Activated CD4-positive, alpha-beta T cell treated with anti-CD3 and anti-CD28 coated beads for 36 hours (primary cell): ENCODE results near the gene HOXD12. TPM values are rescaled to one million over a fixed set of nuclear protein-coding genes. Genes with fewer than 3 reads are reported as not detected.
A peak's percentile ranks its signal among the peaks of the same experiment; 100 is the strongest.

Experiments
- ATAC-seq: fragments of 200-7000 bp; cut with Tn5 transposase; one replicate; pipeline ENCODE4 v1.10.0; 2021; ENCODE audit warnings: mild to moderate bottlenecking, moderate library complexity
- CTCF ChIA-PET: fragments of 350-600 bp; sonication (Branson Sonifier 250); formaldehyde crosslinking; loops from one replicate; lab custom pipeline; 2021; ENCODE audit warnings: antibody characterized with exemption; lab: Charles Lee
- POLR2A ChIA-PET: fragments of 350-600 bp; sonication (Branson Sonifier 250); formaldehyde crosslinking; loops from one replicate; lab custom pipeline; 2021; ENCODE audit warnings: antibody characterized with exemption, inconsistent platforms; lab: Charles Lee
- DNase-seq: peaks from one replicate; pipeline ENCODE4 v3.0.0-alpha.2; 2020
- H3K27ac Mint-ChIP-seq: one replicate; pipeline ENCODE4 v1.8.0; 2021; ENCODE audit warnings: mixed read lengths
- H3K27me3 Mint-ChIP-seq: one replicate; pipeline ENCODE4 v1.8.0; 2021; ENCODE audit warnings: mixed read lengths
- H3K36me3 Mint-ChIP-seq: one replicate; pipeline ENCODE4 v1.8.0; 2021; ENCODE audit warnings: low read depth, mixed read lengths
- H3K4me1 Mint-ChIP-seq: one replicate; pipeline ENCODE4 v1.8.0; 2021; ENCODE audit warnings: mixed read lengths
- H3K4me3 Mint-ChIP-seq: one replicate; pipeline ENCODE4 v1.8.0; 2021; ENCODE audit warnings: mild to moderate bottlenecking, moderate library complexity, mixed read lengths
- H3K9me3 Mint-ChIP-seq: one replicate; pipeline ENCODE4 v1.8.0; 2021; ENCODE audit warnings: low read depth, mixed read lengths
- intact Hi-C, 2 experiments: fragments of 100-400 bp; cut with DNase I in 1 of 2; cut with micrococcal nuclease in 1 of 2; formaldehyde crosslinking; loops; one replicate each; pipeline versions ENCODE4 v1.14.2 to v1.15.1; 2022 to 2024; cut with DNase I, micrococcal nuclease
- total RNA-seq, 2 experiments: library from RNA; stranded (reverse); gene quantifications; one replicate each; pipeline ENCODE4 v1.2.3, GENCODE V29; 2021

The HOXD12 gene
- total RNA-seq, 2 experiments from 2014 or later, result not detected

GRCh38 chr2:176123411-176124109 is 24.0 kb downstream of the HOXD12 start:
- CTCF ChIA-PET, result interaction anchor here (0.6 kb wide), 1 partner anchor 526 kb away, joined by 3 read pairs; no protein-coding TSS in a partner anchor
- no peak overlapping the region for H3K4me3 Mint-ChIP-seq
- H3K27me3 Mint-ChIP-seq, result peaks cover 73% of the 10 kb centered on the region
- peak; percentile 9 for DNase-seq
- H3K36me3 Mint-ChIP-seq, result no peaks in the 10 kb centered on the region
- no peak for ATAC-seq
- H3K9me3 Mint-ChIP-seq, result peaks cover 3% of the 10 kb centered on the region
- peaks cover 20% of the 10 kb centered on the region for H3K4me1 Mint-ChIP-seq
- no peak overlapping the region for H3K27ac Mint-ChIP-seq
- POLR2A ChIA-PET, result no interaction called here
- intact Hi-C loops, result loop anchor here (2.0 to 10.0 kb wide), 4 partner anchors 17 to 1789 kb away; partner anchors contain the start of genes EVX2 (in 2 of the 2), HOXD11 (in 1 of the 2) and SP9 (in 1 of the 2)

GRCh38 chr2:176124110-176124946 is 24.7 kb downstream of the HOXD12 start:
- ATAC-seq, result no peak
- intact Hi-C loops, result loop anchor here (5.0 to 10.0 kb wide), 2 partner anchors 42 to 1790 kb away; partner anchors contain the start of genes EVX2 (in 1 of the 2) and SP9 (in 1 of the 2)
- Mint-ChIP-seq H3K4me1 (peaks cover 22% of the 10 kb centered on the region), H3K27ac (no peak overlapping the region), H3K4me3 (no peak overlapping the region), H3K9me3 (no peaks in the 10 kb centered on the region), H3K27me3 (peaks cover 72% of the 10 kb centered on the region), H3K36me3 (no peaks in the 10 kb centered on the region)
- DNase-seq, result no peak
- POLR2A ChIA-PET, result no interaction called here
- CTCF ChIA-PET, result interaction anchor here (0.6 kb wide), 1 partner anchor 526 kb away, joined by 3 read pairs; no protein-coding TSS in a partner anchor

DNA sequence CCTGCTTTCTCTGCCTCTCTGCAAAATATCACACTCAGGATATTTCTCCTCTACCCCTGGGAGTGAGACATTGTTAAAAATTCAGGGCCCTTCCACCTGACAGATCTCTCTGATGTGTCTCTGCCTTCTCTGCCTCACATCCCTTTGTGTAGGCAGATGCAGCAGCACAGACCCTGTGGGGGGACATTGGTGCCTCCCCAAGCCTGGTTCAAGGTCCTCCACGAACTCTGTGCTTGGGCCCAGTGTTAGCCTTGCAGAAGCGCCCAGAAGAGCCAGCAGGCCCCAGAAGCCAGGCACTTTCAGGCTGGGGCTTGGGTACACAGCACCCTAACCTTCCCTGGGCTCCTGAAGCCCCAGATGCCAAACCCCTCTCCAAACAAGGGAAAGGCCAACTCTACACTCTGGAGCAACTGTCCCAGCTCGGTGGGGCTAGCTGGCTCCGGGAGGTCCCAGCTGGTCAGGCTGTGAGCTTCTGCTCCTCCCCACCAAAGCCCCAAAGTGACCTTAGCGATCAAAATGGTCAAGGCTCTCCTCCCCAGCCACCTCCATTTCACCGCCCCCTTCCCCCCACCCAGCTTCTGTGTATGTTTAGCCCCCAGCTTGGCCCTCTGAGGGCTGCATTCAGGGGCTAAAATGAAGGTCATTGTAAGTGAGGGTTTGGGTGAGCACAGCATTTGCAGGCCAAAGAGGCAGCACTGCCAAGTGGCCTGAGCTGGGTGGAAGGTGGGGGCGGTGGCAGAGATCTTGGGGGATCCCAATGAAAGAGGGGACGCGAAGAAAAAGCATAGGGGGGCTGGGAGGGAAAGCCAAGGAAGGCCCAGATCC is 25.6 kb downstream of the HOXD12 start:
- CTCF ChIA-PET, result interaction anchor here (1.1 to 4.2 kb wide), 8 partner anchors 9 to 727 kb away, joined by 3 to 68 read pairs (median 14); no protein-coding TSS in a partner anchor

DNA sequence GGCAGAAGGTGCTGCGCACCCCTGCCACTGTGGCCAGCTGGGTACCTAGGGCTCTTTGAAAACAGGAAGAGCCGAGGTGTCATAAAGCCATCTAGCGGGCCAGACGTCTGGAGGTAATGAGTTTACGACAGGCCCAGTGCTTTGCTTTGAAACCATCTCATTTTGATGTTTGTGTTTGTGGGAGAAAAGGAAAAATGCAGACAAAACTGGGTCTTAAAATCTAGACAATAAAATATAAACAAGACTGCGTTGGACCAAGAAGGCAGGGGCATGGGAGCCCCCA is 26.1 kb downstream of the HOXD12 start:
- DNase-seq (no peak), ATAC-seq (no peak)
- no peaks in the 10 kb centered on the region for H3K36me3 Mint-ChIP-seq
- CTCF ChIA-PET, result interaction anchor here (1.1 to 4.2 kb wide), 8 partner anchors 8 to 727 kb away, joined by 3 to 68 read pairs (median 14); no protein-coding TSS in a partner anchor
- intact Hi-C loops, result loop anchor here (2.0 to 10.0 kb wide), 7 partner anchors 37 to 1791 kb away; partner anchors contain the start of gene SP9 (in 1 of the 2)
- POLR2A ChIA-PET, result no interaction called here
- no peaks in the 10 kb centered on the region for H3K9me3 Mint-ChIP-seq
- H3K4me3 Mint-ChIP-seq, result no peak overlapping the region
- H3K4me1 Mint-ChIP-seq, result peaks cover 24% of the 10 kb centered on the region
- peaks cover 61% of the 10 kb centered on the region for H3K27me3 Mint-ChIP-seq
- no peak overlapping the region for H3K27ac Mint-ChIP-seq

More for the DNA sequence above, 25.6 kb downstream of the HOXD12 start:
- POLR2A ChIA-PET, result no interaction called here
- ATAC-seq (no peak), DNase-seq (no peak)
- Mint-ChIP-seq H3K27ac (no peak overlapping the region), H3K27me3 (peaks cover 65% of the 10 kb centered on the region), H3K36me3 (no peaks in the 10 kb centered on the region), H3K4me3 (no peak overlapping the region), H3K9me3 (no peaks in the 10 kb centered on the region), H3K4me1 (peaks cover 22% of the 10 kb centered on the region)
- intact Hi-C loops, result loop anchor here (5.0 to 10.0 kb wide), 6 partner anchors 37 to 1790 kb away; partner anchors contain the start of genes EVX2 (in 1 of the 2) and SP9 (in 1 of the 2)

DNA sequence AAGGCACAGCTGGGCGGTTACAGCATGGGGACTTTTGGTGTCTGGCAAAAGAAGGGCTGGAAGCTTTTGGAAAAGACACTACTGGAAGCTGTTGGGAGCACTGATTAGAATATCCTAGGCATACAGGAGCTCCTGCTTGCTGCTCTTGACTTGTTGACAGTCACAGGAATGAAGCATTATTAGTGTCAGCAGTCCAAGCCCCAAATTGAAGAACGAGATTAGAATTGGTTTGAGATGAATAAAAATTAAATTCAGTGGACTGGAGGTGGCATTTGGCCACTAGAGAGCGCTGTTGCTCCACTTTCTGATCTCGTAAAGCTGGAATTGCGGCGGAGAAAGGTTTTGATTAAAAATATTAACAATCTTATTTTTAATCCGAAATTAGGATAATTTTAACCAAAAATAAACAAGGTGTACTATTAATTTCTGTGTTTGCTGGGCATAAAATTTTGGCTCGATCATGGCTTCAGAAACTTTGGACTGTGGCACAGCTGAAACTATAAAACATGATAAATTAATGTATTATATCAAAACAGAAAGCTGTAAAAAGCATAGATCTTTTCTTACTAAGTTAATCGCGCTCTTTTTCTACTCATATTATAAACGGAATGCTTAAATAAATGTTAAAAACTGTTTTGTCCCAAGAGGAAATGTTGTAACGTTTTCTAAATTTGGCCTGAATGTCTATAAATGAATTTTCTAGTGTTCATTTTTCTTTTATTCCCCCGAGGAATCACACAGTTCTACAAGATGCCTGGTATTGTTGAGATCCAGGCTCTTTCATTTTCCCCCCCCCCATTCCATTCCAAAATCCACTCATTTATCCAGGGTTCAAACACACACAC is 27.6 kb downstream of the HOXD12 start:
- ChIA-PET CTCF (interaction anchor here (0.6 to 4.2 kb wide), 54 partner anchors 9 to 1169 kb away, joined by 3 to 68 read pairs (median 4); partner anchors contain the start of gene HOXD4), POLR2A (no interaction called here)
- intact Hi-C loops, result loop anchor here (1.0 to 10.0 kb wide), 13 partner anchors 35 to 1792 kb away; partner anchors contain the start of gene SP9 (in 1 of the 2)

GRCh38 chr2:176127774-176128072 is 28.1 kb downstream of the HOXD12 start:
- intact Hi-C loops, result loop anchor here (1.0 to 10.0 kb wide), 13 partner anchors 35 to 1793 kb away; partner anchors contain the start of gene SP9 (in 1 of the 2)
- Mint-ChIP-seq H3K27ac (no peak overlapping the region), H3K36me3 (no peaks in the 10 kb centered on the region), H3K4me3 (peak overlapping the region; percentile 9), H3K9me3 (no peaks in the 10 kb centered on the region), H3K27me3 (peaks cover 69% of the 10 kb centered on the region), H3K4me1 (peaks cover 31% of the 10 kb centered on the region)
- ChIA-PET CTCF (interaction anchor here (0.7 to 4.2 kb wide), 30 partner anchors 8 to 1168 kb away, joined by 3 to 68 read pairs (median 6); no protein-coding TSS in a partner anchor), POLR2A (no interaction called here)
- ATAC-seq, result no peak
- no peak for DNase-seq

More for the DNA sequence above, 27.6 kb downstream of the HOXD12 start:
- no peak for ATAC-seq
- Mint-ChIP-seq H3K27ac (no peak overlapping the region), H3K9me3 (no peaks in the 10 kb centered on the region), H3K4me3 (no peak overlapping the region), H3K36me3 (no peaks in the 10 kb centered on the region), H3K27me3 (peaks cover 67% of the 10 kb centered on the region), H3K4me1 (peaks cover 31% of the 10 kb centered on the region)
- DNase-seq, result peak; percentile 81

DNA sequence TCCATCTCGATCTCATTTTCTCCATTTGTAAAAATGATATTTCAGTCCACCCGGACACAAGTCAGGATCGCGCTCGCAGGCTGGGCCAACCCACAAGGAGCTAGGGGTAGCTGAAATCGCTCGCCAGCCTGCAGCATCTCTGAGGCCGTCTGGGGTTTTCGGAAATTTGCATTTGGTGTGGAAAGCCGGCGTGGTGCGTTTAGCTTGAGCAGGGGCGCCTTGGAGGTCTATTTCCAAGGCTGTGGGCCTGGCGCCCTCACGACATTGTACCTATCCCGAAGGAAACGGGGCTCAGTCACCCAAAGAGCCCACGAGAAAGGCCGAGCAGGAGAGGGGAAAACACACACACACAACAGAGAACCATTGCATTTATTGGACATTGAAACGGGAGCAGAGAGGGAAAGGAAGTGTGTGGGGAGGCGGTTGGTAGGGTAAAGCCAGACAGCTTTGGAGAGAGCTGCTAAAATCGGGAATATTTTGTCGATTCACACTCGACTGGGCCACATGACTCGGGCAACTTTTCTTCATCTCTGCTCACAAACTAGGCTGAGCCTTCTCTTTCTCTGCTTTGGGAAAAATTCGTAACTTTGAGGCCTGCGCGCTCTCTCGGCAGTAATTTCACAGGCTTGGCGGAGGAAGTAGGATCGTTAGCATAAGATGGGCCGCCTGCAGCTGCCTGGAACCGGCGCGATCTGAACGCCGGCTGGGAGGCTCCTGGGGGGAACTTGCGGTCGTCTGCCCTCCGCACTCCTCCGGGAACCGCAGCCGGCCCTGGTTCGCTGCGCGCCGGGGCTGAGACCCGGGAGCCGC is 28.8 kb downstream of the HOXD12 start:
- H3K27me3 Mint-ChIP-seq, result peaks cover 74% of the 10 kb centered on the region
- H3K9me3 Mint-ChIP-seq, result no peaks in the 10 kb centered on the region
- ChIA-PET CTCF (interaction anchor here (0.6 to 4.2 kb wide), 22 partner anchors 12 to 1167 kb away, joined by 3 to 68 read pairs (median 6); no protein-coding TSS in a partner anchor), POLR2A (no interaction called here)
- peak overlapping the region; percentile 9 for H3K4me3 Mint-ChIP-seq
- ATAC-seq, result no peak
- DNase-seq, result peak; percentile 18
- H3K27ac Mint-ChIP-seq, result no peak overlapping the region
- peaks cover 31% of the 10 kb centered on the region for H3K4me1 Mint-ChIP-seq
- no peaks in the 10 kb centered on the region for H3K36me3 Mint-ChIP-seq
- intact Hi-C loops, result loop anchor here (5.0 to 10.0 kb wide), 5 partner anchors 34 to 1794 kb away; partner anchors contain the start of gene SP9 (in 1 of the 2)

- POLR2A ChIA-PET, result no interaction called here
- Mint-ChIP-seq H3K4me1 (peaks cover 27% of the 10 kb centered on the region), H3K9me3 (no peaks in the 10 kb centered on the region), H3K27ac (no peak within 1 kb of the TSS), H3K4me3 (peak within 1 kb of the TSS; percentile 41), H3K27me3 (peaks cover 75% of the 10 kb centered on the region), H3K36me3 (no peaks in the 10 kb centered on the region)
- intact Hi-C loops, result loop anchor here (5.0 to 10.0 kb wide), 5 partner anchors 33 to 1794 kb away; partner anchors contain the start of gene SP9 (in 1 of the 2)
- ATAC-seq, result no peak
- peak; percentile 52 for DNase-seq
- CTCF ChIA-PET, result interaction anchor here (0.6 to 4.2 kb wide), 6 partner anchors 16 to 1019 kb away, joined by 3 to 68 read pairs (median 5); no protein-coding TSS in a partner anchor
These were observed 29.6 kb downstream of the HOXD12 start, which contains the start of gene HOXD8 for GRCh38 chr2:176128982-176129796. HOXD8 (plus strand) TSS chr2:176129705; CDS start chr2:176130367, 662 bp downstream.
